ENCODE results near the gene TGFBR2.

Gene TGFBR2

DNA sequence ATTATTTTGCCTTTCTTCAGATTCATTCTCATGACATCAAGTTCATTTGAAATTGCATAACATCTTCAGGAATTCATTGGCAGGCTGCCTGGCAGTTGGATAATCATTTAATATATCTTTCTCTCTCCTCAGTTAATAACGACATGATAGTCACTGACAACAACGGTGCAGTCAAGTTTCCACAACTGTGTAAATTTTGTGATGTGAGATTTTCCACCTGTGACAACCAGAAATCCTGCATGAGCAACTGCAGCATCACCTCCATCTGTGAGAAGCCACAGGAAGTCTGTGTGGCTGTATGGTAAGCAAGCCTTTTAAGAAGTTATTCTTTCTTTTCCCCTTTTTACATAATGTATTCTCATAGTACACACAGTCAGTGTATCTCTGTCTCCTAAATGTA, 38.2 kb downstream of the TGFBR2 start:
- DNase-seq (ENCODE audit: low spot score): peak; percentile 19
- in situ Hi-C loops (cut with MboI; ENCODE audit: low sequenced_read_pairs, unreplicated experiment): no loop called here

DNA sequence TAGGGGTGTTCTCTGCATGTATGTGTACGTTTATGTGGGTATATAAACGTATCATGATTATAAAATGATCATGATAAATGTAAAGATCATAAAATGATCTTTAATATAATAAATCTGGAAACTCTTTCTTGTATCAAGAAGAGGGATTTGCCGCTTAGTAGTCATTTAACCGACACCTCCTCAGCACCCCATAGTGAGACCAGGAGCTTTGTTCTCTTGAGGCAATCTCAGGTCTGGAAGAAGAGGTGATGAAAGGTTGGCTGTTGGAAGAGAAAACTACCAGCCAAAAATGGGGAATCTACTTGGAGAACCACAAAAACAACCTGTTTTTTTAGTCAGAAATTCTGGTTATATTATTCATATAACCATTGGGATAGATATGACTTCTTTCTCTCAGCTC, 38.7 kb downstream of the TGFBR2 start:
- TF ChIP-seq, protein P1, sequence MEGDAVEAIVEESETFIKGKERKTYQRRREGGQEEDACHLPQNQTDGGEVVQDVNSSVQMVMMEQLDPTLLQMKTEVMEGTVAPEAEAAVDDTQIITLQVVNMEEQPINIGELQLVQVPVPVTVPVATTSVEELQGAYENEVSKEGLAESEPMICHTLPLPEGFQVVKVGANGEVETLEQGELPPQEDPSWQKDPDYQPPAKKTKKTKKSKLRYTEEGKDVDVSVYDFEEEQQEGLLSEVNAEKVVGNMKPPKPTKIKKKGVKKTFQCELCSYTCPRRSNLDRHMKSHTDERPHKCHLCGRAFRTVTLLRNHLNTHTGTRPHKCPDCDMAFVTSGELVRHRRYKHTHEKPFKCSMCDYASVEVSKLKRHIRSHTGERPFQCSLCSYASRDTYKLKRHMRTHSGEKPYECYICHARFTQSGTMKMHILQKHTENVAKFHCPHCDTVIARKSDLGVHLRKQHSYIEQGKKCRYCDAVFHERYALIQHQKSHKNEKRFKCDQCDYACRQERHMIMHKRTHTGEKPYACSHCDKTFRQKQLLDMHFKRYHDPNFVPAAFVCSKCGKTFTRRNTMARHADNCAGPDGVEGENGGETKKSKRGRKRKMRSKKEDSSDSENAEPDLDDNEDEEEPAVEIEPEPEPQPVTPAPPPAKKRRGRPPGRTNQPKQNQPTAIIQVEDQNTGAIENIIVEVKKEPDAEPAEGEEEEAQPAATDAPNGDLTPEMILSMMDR (IDR thresholded peaks at IDR 0.05; ENCODE audit: borderline replicate concordance, control extremely low read depth, extremely low read depth, insufficient read depth, missing control alignments): no peak
- DNase-seq (ENCODE audit: low spot score): no peak
- in situ Hi-C loops (cut with MboI; ENCODE audit: low sequenced_read_pairs, unreplicated experiment): no loop called here

More for the DNA sequence above, 38.2 kb downstream of the TGFBR2 start:
- TF ChIP-seq, protein P1 (IDR thresholded peaks at IDR 0.05; ENCODE audit: borderline replicate concordance, control extremely low read depth, extremely low read depth, insufficient read depth, missing control alignments): no peak

DNA sequence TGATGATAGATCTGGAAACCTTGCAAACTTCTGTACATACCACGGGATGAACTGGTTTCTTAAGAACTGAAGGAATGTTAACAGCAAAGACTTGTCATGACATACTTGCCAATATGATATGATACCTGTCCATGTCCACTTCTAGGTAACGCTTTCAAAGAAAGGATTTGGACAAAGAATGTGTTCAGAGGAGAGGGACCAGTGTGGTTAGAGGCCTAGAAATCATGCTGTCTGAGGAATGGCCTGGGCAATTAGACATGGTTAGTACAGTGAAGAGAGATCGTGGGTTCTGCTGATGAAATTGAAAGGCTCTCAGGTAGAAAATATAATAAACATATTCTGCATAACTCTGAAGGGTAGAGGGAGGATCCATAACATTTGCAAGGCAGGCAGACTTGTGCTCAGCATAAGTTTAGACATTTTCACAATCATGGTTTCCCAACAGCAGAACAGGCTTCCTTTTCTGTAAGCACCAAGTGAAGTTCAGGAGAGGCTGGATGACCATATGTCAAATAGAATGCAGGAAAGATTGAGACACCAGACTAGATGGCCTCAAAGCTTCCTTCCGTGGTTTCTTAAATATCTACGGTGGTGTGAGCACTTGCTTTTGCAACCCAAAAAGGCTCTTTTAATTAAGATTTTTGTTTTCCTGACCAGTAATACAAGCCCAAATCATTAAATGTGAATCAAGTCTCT, 39.9 kb downstream of the TGFBR2 start:
- in situ Hi-C loops (cut with MboI; ENCODE audit: low sequenced_read_pairs, unreplicated experiment): no loop called here
- TF ChIP-seq, protein P1 (IDR thresholded peaks at IDR 0.05; ENCODE audit: borderline replicate concordance, control extremely low read depth, extremely low read depth, insufficient read depth, missing control alignments): no peak
- no peak for DNase-seq (ENCODE audit: low spot score)

DNA sequence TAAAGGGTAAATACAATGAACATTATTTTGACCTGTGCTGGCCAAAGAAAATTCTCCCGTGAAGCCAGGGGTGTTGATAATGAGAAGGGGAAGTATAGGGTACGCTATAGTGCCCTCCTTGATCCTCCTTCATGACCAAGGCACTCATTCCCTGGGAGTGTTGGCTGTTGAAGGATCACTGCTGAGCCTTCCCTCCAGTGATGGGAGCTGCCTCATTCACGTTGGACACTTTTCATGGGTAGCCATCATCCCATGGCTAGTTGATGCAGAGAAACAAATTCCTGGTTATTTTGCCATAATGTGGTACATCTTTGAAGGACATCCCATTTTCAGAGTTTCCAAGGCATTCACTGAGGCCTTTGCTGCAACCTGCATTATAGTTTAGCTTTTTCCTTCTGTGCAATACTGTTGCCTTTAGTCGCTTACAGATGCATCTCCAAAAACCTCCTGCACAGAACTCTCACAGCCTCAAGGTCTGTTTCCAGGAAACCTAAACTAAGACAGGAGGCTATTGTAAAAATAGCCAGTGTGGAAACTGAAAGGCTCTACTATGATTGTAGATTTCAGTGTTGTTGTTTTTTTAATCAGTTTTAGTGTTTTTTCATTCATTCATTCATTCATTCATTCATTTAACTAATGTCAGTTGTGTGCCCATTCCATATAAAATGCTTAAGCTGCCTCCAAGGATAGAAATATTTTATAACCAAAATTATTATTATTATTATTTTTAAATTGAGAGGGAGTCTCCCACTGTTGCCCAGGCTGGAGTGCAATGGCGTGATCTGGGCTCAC, 40.8 kb downstream of the TGFBR2 start:
- no peak for DNase-seq (ENCODE audit: low spot score)
- in situ Hi-C loops (cut with MboI; ENCODE audit: low sequenced_read_pairs, unreplicated experiment): no loop called here
- TF ChIP-seq, protein P1 (IDR thresholded peaks at IDR 0.05; ENCODE audit: borderline replicate concordance, control extremely low read depth, extremely low read depth, insufficient read depth, missing control alignments): no peak

DNA sequence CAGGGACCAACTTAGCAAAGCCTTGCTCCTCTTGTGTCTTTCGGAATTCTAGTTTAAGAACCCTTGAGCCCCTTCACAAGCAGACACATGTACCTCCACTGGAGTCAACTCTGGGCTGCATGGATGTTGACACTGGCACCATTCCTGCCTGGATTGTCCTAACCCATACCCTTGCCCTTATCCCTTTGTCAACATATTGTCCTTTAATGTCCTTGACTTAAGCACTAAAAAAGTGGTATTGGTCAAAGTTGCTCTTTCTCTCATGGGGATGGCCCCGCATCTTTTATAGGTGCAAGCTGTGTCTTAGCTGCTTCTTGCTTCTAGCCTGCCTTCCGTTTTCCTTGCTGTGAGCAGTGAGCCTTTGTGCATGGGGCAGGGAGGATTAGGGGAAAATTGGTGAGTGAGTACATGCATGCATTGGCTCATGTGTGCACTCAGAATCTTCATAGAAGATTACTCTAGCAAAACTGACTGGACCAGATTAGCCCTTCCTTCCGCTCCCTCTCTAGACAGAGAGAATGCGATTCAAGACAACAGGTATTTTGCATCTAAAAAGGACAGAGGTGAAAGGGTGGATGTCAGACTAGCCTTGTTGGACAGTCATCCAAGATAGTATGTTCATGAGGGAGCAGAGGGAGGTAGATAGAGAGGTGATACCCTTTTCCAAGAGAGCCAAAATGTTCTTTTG, 42.4 kb downstream of the TGFBR2 start:
- DNase-seq (ENCODE audit: low spot score): no peak
- TF ChIP-seq, protein P1 (IDR thresholded peaks at IDR 0.05; ENCODE audit: borderline replicate concordance, control extremely low read depth, extremely low read depth, insufficient read depth, missing control alignments): no peak
- in situ Hi-C loops (cut with MboI; ENCODE audit: low sequenced_read_pairs, unreplicated experiment): no loop called here

DNA sequence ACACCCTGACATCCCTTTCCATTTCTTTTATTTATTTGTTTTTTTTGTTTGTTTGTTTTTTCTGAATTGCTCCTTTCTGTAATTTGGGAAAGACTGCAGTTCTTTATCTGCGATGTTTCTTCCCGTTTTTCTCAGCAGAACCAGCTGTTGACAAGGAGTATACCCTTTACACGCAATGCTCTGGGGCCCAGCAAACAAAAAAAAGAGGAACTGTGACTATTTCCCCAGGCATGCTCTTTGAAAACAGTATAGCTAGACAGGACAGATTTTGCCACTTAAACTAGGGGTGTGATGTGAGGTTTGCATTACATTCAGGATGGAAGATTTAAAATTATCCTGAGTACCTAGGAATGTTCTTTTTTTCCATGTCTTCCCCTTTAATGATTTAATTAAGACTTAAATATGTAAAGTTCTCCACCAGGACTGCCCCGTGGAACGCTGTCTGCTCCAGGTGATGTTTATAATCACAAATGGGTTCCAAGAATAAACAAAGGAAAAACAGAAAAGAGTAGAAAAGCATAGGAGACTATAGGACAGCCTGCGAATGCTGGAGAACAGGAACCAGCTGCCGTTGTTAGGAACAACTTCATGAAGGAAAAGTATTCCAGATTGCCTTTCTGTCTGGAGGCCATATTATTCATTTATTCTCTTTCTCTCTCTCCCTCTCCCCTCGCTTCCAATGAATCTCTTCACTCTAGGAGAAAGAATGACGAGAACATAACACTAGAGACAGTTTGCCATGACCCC, 43.3 kb downstream of the TGFBR2 start:
- DNase-seq (ENCODE audit: low spot score): no peak
- TF ChIP-seq, protein P1 (IDR thresholded peaks at IDR 0.05; ENCODE audit: borderline replicate concordance, control extremely low read depth, extremely low read depth, insufficient read depth, missing control alignments): no peak
- in situ Hi-C loops (cut with MboI; ENCODE audit: low sequenced_read_pairs, unreplicated experiment): no loop called here

All from GM13976 (cell line).